Epithelial cell of proximal tubule (primary cell): ENCODE measurements around the gene BMPR1B. TPM values are rescaled to one million over a fixed set of nuclear protein-coding genes. Genes with fewer than 3 reads are reported as not detected.
"Not testable (repeated sequence)": the region's sequence is repeated elsewhere in the genome, so short reads cannot be mapped to it uniquely, and the experiment has no call there.

Experiments
- DNase-seq: peaks from one replicate; pipeline ENCODE4 v3.0.0-alpha.2; 2011; ENCODE audit warnings: low read depth
- H3K4me3 ChIP-seq: 2 replicates; pipeline ENCODE4 v1.5.1; 2011; ENCODE audit warnings: low read depth, mild to moderate bottlenecking, low read length
- total RNA-seq: library from RNA; depleted of rRNA; stranded (reverse); fragments of >200 nt; gene quantifications from 2 replicates; pipeline ENCODE4 v1.2.3, GENCODE V29; 2015
- TF ChIP-seq, protein P1 (sequence below): conservative IDR thresholded peaks from 2 replicates; pipeline ENCODE4 v1.5.1; 2012; ENCODE audit warnings: low read depth, mild to moderate bottlenecking, low read length

BMPR1B gene
- total RNA-seq, 1 donor from 2014 or later = 2.0 TPM

DNA sequence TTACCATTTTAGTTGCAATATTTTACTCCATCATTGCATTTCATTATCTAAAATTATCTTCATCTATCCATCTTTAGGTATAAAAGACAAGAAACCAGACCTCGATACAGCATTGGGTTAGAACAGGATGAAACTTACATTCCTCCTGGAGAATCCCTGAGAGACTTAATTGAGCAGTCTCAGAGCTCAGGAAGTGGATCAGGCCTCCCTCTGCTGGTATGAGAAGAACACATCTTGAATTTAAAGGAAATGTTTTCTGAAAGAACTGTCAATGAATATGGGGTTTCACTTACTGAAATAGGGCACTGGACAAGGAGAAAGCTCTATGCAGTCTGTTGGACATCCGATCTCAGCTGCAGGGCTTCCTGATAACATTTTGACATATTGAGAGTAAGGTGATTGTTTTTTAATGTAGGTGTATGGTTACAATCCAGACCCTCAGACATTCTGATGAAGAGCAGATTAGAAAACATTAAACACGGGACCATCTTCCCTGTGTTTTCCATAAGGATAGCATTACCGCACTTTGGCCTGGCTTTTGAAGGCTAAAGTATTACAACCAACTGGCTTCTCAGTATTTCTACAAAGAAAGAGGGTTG, 367.2 kb downstream of the BMPR1B start:
- TF ChIP-seq, protein P1, sequence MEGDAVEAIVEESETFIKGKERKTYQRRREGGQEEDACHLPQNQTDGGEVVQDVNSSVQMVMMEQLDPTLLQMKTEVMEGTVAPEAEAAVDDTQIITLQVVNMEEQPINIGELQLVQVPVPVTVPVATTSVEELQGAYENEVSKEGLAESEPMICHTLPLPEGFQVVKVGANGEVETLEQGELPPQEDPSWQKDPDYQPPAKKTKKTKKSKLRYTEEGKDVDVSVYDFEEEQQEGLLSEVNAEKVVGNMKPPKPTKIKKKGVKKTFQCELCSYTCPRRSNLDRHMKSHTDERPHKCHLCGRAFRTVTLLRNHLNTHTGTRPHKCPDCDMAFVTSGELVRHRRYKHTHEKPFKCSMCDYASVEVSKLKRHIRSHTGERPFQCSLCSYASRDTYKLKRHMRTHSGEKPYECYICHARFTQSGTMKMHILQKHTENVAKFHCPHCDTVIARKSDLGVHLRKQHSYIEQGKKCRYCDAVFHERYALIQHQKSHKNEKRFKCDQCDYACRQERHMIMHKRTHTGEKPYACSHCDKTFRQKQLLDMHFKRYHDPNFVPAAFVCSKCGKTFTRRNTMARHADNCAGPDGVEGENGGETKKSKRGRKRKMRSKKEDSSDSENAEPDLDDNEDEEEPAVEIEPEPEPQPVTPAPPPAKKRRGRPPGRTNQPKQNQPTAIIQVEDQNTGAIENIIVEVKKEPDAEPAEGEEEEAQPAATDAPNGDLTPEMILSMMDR = peak; percentile 76
- H3K4me3 ChIP-seq = no peak overlapping the region
- DNase-seq = no peak

DNA sequence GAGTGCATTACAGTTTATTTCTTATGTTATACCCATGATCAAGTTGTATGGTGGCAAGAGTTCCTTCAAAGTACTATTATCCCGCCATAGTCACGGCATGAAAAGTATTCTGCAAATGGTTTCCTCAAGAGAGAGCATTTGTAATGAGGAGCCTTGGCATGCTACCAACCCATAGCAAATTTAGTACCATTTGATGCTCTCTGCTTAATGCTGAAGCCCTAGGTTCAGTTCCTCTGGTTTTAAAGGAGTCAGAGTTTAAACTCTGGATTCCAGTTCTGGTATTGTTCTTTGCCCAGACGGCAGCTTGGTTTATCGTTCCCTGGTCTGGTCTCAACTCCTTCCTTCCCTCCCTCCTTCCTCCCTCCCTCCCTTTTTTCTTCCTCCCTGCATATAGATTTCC, 371.3 kb downstream of the BMPR1B start:
- no peak for DNase-seq
- H3K4me3 ChIP-seq = no peak overlapping the region
- TF ChIP-seq, protein P1 = no peak

DNA sequence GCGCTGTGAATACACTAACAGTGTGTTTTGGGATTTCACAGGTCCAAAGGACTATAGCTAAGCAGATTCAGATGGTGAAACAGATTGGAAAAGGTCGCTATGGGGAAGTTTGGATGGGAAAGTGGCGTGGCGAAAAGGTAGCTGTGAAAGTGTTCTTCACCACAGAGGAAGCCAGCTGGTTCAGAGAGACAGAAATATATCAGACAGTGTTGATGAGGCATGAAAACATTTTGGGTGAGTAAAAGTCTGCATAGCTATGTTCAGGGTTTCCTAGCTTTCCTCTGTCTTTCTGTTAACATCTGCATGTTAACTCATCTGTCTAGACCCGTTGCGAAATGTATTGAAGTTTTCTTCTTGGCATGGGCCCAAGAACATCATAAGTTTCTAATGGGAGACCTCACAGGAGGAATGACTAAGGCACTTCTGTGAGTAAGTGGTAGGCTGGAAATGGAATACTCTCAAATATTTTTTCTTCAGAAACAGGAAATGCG, 372.1 kb downstream of the BMPR1B start:
- peak; percentile 96 for DNase-seq
- no peak overlapping the region for H3K4me3 ChIP-seq
- TF ChIP-seq, protein P1 = no peak

DNA sequence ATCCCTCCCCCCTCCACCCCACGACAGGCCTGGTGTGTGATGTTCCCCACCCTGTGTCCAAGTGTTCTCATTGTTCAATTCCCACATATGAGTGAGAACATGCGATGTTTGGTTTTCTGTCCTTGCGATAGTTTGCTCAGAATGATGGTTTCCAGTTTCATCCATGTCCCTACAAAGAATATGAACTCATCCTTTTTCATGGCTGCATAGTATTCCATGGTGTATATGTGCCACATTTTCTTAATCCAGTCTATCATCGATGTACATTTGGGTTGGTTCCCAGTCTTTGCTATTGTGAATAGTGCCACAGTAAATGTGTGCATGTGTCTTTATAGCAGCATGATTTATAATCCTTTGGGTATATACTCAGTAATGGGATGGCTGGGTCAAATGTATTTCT, 376.3 kb downstream of the BMPR1B start:
- not testable (repeated sequence) for H3K4me3 ChIP-seq, DNase-seq

DNA sequence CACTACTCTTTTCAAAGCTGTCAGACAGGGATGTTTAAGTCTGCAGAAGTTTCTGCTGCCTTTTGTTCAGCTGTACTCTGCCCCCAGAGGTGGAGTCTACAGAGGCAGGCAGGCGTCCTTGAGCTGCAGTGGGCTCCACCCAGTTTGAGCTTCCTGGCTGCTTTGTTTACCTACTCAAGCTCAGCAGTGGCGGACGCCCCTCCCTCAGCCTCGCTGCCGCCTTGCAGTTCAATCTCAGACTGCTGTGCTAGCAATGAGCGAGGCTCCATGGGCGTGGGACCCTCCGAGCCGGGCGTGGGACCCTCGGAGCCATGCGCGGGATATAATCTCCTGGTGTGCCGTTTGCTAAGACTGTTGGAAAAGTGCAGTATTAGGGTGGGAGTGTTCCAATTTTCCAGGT, 381.7 kb downstream of the BMPR1B start:
- DNase-seq = not testable (repeated sequence)

DNA sequence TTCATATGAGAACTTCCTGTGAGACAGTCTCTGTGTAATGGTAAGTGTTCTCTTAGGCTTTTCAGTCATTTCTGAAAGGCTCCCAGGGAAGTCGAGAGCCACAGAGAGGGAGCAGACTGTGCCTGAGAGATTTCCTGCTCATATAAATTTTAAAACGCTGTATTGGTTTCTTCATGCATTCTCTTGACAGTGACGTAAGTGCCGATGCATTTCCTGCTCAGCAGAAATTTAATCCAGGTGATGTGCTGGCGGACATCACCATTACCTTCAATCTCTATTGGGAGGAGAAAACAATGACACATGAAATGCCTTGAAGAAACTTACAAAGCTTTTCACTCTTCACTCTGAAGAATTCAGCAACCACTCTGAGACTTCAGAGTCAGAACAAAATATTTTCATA, 383.6 kb downstream of the BMPR1B start:
- TF ChIP-seq, protein P1 = no peak
- DNase-seq = no peak
- no peak overlapping the region for H3K4me3 ChIP-seq

More for the DNA sequence above, 381.7 kb downstream of the BMPR1B start:
- not testable (repeated sequence) for H3K4me3 ChIP-seq

DNA sequence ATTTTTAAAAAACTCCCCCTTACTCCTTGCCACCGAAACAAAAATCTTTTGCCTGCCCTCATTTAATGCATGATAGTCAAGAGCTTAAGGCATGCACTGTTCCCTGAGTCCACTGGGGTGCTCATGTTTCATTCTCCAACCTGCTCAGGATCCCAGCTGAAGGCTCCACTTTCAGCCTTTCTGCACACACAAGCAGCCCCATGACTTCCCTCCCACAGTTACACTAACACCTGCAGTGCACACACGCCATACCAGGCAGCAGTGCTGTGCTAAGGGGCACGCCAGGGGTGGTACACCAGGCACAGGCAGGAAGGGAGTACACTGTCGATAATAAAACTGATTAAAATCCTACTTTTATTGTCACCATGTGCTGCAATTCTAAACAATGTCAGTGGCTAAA, 385.2 kb downstream of the BMPR1B start:
- no peak overlapping the region for H3K4me3 ChIP-seq
- no peak for DNase-seq
- TF ChIP-seq, protein P1 = peak; percentile 2

DNA sequence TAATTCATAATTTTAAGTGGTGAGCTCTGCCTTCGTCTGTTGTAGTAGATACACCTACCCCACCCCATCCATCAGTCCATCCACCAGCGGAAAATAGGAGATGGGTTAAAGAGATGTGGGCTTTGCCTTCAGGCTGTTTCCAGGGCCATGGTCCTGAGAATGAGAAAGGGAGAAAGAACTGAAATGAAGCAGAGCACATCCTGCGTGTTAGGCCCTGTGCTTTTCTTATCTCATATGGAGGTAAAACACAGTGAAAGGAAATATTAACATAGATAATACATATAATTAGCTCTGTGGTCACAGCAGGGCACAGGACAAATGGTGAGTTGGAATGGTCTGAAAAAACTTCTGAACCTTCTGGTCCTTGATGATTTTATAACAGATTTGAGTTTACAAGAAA, 393.5 kb downstream of the BMPR1B start:
- no peak overlapping the region for H3K4me3 ChIP-seq
- no peak for DNase-seq
- TF ChIP-seq, protein P1 = no peak
